OCI-LY7 (cell line): ENCODE data around the gene SIX6.

ENCODE experiments used
- EZH2phosphoT487 ChIP-seq: fragments of 200-600 bp; sonication (generic); IDR thresholded peaks from 2 replicates; pipeline ENCODE4 v1.6.1; 2018; ENCODE audit warnings: low read depth, borderline replicate concordance, mild to moderate bottlenecking, mixed run types, antibody characterized with exemption, low read length, moderate library complexity, mixed read lengths
- TF ChIP-seq, protein P1 (sequence below): fragments of 200-600 bp; sonication (generic); conservative IDR thresholded peaks from 2 replicates; pipeline ENCODE4 v1.5.1; 2014; ENCODE audit warnings: mild to moderate bottlenecking, antibody characterized with exemption, low read length, moderate library complexity, mixed read lengths

DNA sequence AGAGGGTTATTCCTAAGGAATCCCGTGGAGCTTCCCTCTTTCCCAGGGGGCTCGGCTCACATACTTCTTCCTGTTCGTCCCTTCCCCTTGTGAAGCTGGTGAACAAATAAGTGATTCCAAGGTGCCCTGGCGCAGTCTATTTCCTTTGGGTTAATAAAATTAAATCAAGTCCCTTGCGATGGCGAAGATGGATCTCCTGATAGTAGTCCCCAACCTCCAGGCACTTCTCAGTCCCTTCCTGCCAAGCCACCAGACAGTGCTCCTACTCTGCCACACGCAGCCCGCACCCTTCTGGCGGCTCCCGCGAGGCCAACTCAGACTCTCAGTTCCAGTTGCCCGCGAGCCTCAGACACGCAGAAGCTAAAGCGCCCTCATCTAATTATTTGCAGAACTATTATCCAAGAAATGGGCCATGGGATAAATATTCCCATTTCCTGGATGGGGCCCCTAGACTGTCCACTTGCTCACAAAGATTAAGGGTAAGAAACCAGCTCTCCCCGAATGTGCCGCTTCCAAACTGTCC is 2.4 kb upstream of the SIX6 start:
- TF ChIP-seq, protein P1, sequence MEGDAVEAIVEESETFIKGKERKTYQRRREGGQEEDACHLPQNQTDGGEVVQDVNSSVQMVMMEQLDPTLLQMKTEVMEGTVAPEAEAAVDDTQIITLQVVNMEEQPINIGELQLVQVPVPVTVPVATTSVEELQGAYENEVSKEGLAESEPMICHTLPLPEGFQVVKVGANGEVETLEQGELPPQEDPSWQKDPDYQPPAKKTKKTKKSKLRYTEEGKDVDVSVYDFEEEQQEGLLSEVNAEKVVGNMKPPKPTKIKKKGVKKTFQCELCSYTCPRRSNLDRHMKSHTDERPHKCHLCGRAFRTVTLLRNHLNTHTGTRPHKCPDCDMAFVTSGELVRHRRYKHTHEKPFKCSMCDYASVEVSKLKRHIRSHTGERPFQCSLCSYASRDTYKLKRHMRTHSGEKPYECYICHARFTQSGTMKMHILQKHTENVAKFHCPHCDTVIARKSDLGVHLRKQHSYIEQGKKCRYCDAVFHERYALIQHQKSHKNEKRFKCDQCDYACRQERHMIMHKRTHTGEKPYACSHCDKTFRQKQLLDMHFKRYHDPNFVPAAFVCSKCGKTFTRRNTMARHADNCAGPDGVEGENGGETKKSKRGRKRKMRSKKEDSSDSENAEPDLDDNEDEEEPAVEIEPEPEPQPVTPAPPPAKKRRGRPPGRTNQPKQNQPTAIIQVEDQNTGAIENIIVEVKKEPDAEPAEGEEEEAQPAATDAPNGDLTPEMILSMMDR: no peak
- TF ChIP-seq EZH2phosphoT487: no peak
